B cell (primary cell): Measurements from ENCODE around the gene PTPRM.

ENCODE experiments used
- CTCF ChIP-seq: fragments of 200-600 bp; IDR thresholded peaks from one replicate; pipeline ENCODE4 v1.8.0; 2022; ENCODE audit warnings: antibody characterized with exemption, mild to moderate bottlenecking
- EZH2 ChIP-seq: IDR thresholded peaks from 2 replicates; pipeline ENCODE4 v1.6.1; 2012; ENCODE audit warnings: borderline replicate concordance, low read depth, mild to moderate bottlenecking, moderate library complexity, low read length; ENCODE audit not compliant: insufficient read depth, poor library complexity, severe bottlenecking

DNA sequence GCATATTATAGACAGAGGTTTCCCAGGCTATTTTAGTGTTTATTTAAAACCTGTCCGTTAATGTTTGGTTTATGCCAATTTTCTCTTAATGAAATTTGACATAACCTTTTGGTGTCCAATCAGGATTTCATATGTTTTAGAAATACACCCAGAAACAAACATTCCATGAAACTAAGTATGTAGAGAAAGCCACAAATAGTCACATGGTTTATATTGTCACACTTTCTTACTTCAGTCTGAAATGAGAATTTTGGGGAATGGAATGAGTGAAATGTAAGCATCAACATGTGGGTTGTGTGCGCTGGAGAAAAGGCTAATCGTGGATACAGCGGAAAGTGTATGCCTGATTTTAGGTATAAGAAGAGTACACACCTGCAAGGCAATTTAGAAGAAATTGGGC is 765.2 kb downstream of the PTPRM start:
- TF ChIP-seq CTCF, result no peak
- TF ChIP-seq EZH2, result no peak
